Uterus (tissue), 2 donors: ENCODE results near the gene C22orf39.

Source experiments
- POLR2A ChIP-seq, 2 donors: fragments of 450-650 bp; IDR thresholded peaks; one replicate each; pipeline ENCODE4 v1.6.1; 2016; ENCODE audit warnings: antibody characterized with exemption in 2 of 2, mild to moderate bottlenecking in 1 of 2, moderate library complexity in 1 of 2
- TF ChIP-seq, protein P1 (sequence below), 4 experiments: fragments of 200-600 bp in 2 of 4; fragments of 450-650 bp in 2 of 4; sonication (generic) in 2 of 4; IDR thresholded peaks; one replicate each; pipeline ENCODE4 v1.5.1; 2016 to 2019; ENCODE audit warnings: antibody characterized with exemption in 4 of 4, mild to moderate bottlenecking in 2 of 4, moderate library complexity in 1 of 4

GRCh38 chr22:19460036-19460435 is 12.5 kb upstream of the C22orf39 start:
- TF ChIP-seq, protein P1, sequence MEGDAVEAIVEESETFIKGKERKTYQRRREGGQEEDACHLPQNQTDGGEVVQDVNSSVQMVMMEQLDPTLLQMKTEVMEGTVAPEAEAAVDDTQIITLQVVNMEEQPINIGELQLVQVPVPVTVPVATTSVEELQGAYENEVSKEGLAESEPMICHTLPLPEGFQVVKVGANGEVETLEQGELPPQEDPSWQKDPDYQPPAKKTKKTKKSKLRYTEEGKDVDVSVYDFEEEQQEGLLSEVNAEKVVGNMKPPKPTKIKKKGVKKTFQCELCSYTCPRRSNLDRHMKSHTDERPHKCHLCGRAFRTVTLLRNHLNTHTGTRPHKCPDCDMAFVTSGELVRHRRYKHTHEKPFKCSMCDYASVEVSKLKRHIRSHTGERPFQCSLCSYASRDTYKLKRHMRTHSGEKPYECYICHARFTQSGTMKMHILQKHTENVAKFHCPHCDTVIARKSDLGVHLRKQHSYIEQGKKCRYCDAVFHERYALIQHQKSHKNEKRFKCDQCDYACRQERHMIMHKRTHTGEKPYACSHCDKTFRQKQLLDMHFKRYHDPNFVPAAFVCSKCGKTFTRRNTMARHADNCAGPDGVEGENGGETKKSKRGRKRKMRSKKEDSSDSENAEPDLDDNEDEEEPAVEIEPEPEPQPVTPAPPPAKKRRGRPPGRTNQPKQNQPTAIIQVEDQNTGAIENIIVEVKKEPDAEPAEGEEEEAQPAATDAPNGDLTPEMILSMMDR (IDR thresholded peaks at IDR 0.05): no peak
- TF ChIP-seq POLR2A (IDR thresholded peaks at IDR 0.05): no peak
